Measurements from ENCODE around the gene SARM1.
"Not testable (repeated sequence)": the region's sequence is repeated elsewhere in the genome, so short reads cannot be mapped to it uniquely, and the experiment has no call there.

Gene SARM1

GRCh38 chr17:28407974-28408306, 36.4 kb downstream of the SARM1 start:
- intact Hi-C loops (cut with DNase I) = no loop called here
- no peak for DNase-seq

- no peak for DNase-seq
- intact Hi-C loops (cut with DNase I) = no loop called here
Observed at GRCh38 chr17:28412099-28412498, 40.6 kb downstream of the SARM1 start.

- intact Hi-C loops (cut with DNase I) = no loop called here
- no peak for DNase-seq
Observed at GRCh38 chr17:28413804-28414203, 42.3 kb downstream of the SARM1 start.

- no peak for DNase-seq
- intact Hi-C loops (cut with DNase I) = no loop called here
Observed at GRCh38 chr17:28415886-28416285, 44.4 kb downstream of the SARM1 start.

- intact Hi-C loops (cut with DNase I) = no loop called here
- DNase-seq = peak in 1 of 10 donors; percentile 44
Observed at GRCh38 chr17:28416703-28417311, 45.3 kb downstream of the SARM1 start.

- intact Hi-C loops (cut with DNase I) = no loop called here
- DNase-seq = no peak
Observed at GRCh38 chr17:28421787-28422305, 50.4 kb downstream of the SARM1 start.

GRCh38 chr17:28425206-28425605, 53.7 kb downstream of the SARM1 start:
- no peak for DNase-seq
- intact Hi-C loops (cut with DNase I) = no loop called here

GRCh38 chr17:28426081-28426519, 54.6 kb downstream of the SARM1 start:
- DNase-seq = no peak
- intact Hi-C loops (cut with DNase I) = no loop called here

GRCh38 chr17:28427371-28427770, 55.9 kb downstream of the SARM1 start:
- intact Hi-C loops (cut with DNase I) = no loop called here

GRCh38 chr17:28427982-28428381, 56.5 kb downstream of the SARM1 start:
- intact Hi-C loops (cut with DNase I); DNase-seq: not testable (repeated sequence)

More at GRCh38 chr17:28427371-28427770, 55.9 kb downstream of the SARM1 start:
- DNase-seq = no peak

- intact Hi-C loops (cut with DNase I) = no loop called here
Observed at GRCh38 chr17:28433721-28434120, 62.2 kb downstream of the SARM1 start.

GRCh38 chr17:28434326-28434725, 62.8 kb downstream of the SARM1 start:
- DNase-seq; intact Hi-C loops (cut with DNase I): not testable (repeated sequence)

More at GRCh38 chr17:28433721-28434120, 62.2 kb downstream of the SARM1 start:
- DNase-seq = no peak

GRCh38 chr17:28443901-28444638, 72.6 kb downstream of the SARM1 start:
- no peak for DNase-seq
- intact Hi-C loops (cut with DNase I) = no loop called here

GRCh38 chr17:28446716-28447395, 75.4 kb downstream of the SARM1 start:
- DNase-seq = no peak
- intact Hi-C loops (cut with DNase I) = no loop called here

- intact Hi-C loops (cut with DNase I) = no loop called here
Observed at GRCh38 chr17:28447396-28447760, 75.9 kb downstream of the SARM1 start.

GRCh38 chr17:28449859-28450258, 78.4 kb downstream of the SARM1 start:
- intact Hi-C loops (cut with DNase I) = no loop called here
- DNase-seq = no peak

More at GRCh38 chr17:28447396-28447760, 75.9 kb downstream of the SARM1 start:
- DNase-seq = no peak
